ENCODE measurements around the gene IPPK.

DNA sequence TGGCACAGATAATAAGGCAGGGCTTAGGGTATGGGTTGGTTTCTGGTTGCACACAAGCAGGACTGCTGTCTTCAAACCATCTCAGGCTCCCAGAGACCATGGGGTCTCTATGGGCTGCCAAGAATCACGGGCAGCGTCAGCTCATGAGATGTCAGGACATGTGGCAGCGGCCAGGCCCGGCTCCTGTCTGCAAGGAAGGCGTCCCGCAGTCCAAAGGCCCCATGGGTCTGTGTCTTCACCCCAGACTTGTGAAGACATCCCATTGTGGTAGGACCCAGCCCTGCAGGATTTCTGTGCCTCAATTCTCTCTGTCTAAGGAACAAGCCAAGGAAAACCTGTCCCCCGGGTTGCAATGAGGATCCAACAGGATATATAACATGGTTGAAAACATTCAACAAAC, 32.6 kb downstream of the IPPK start:
- TF ChIP-seq, protein P1, sequence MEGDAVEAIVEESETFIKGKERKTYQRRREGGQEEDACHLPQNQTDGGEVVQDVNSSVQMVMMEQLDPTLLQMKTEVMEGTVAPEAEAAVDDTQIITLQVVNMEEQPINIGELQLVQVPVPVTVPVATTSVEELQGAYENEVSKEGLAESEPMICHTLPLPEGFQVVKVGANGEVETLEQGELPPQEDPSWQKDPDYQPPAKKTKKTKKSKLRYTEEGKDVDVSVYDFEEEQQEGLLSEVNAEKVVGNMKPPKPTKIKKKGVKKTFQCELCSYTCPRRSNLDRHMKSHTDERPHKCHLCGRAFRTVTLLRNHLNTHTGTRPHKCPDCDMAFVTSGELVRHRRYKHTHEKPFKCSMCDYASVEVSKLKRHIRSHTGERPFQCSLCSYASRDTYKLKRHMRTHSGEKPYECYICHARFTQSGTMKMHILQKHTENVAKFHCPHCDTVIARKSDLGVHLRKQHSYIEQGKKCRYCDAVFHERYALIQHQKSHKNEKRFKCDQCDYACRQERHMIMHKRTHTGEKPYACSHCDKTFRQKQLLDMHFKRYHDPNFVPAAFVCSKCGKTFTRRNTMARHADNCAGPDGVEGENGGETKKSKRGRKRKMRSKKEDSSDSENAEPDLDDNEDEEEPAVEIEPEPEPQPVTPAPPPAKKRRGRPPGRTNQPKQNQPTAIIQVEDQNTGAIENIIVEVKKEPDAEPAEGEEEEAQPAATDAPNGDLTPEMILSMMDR (IDR thresholded peaks at IDR 0.05 in 8 of 11, conservative IDR thresholded peaks at IDR 0.05 in 3 of 11): no peak
- TF ChIP-seq POLR2A (IDR thresholded peaks at IDR 0.05) (no peak), POLR2AphosphoS5 (IDR thresholded peaks at IDR 0.05) (no peak)
